GM21390 (cell line): ENCODE results near the gene DYNLL1.

ENCODE experiments used
- ATAC-seq: cut with Tn5 transposase; IDR thresholded peaks from one replicate; pipeline ENCODE4 v1.9.1; 2021; ENCODE audit not compliant: unreplicated experiment

The DYNLL1 gene

GRCh38 chr12:120546050-120546386 is 50.1 kb downstream of the DYNLL1 start:
- no peak for ATAC-seq
